ENCODE measurements around the gene UNK. TPM values are rescaled to one million over a fixed set of nuclear protein-coding genes. Genes with fewer than 3 reads are reported as not detected.

UNK gene
- total and polyA plus RNA-seq, 2 of the 13 experiments (the other 11 are each of a cell fraction or from before 2014, with no cell fraction given): 31.6 to 33.0 TPM

GRCh38 chr17:75869282-75870141, 84.9 kb downstream of the UNK start (continued):
- TF ChIP-seq GMEB2 (CRISPR knock-in tag; IDR thresholded peaks at IDR 0.05; ENCODE audit: low read depth) (peak; percentile 25; the same call in 1 of the 2 replicates), ARID4A (CRISPR knock-in tag; IDR thresholded peaks at IDR 0.05; ENCODE audit: borderline replicate concordance) (peak; percentile 61; the same call in 1 of the 2 replicates), ZNF766 (CRISPR knock-in tag; IDR thresholded peaks at IDR 0.05; ENCODE audit: borderline replicate concordance) (no peak), ZMYM4 (CRISPR knock-in tag; IDR thresholded peaks at IDR 0.05) (peak; percentile 49), REXO4 (CRISPR knock-in tag; IDR thresholded peaks at IDR 0.05; ENCODE audit: borderline replicate concordance) (no peak), TBL1XR1 (IDR thresholded peaks at IDR 0.05; ENCODE audit: borderline replicate concordance, low read length, partially characterized antibody) (peak; percentile 46), ATF3 (CRISPR knock-in tag; IDR thresholded peaks at IDR 0.05) (peak; percentile 85), SOX6 (IDR thresholded peaks at IDR 0.05) (no peak), SOX6 (CRISPR knock-in tag; IDR thresholded peaks at IDR 0.05) (peak; percentile 95), ZSCAN31 (CRISPR knock-in tag; IDR thresholded peaks at IDR 0.05; ENCODE audit: low read depth) (peak; percentile 31; the same call in 1 of the 2 replicates), GATAD2A (CRISPR knock-in tag; IDR thresholded peaks at IDR 0.05) (peak; percentile 97), FOXO1 (CRISPR knock-in tag; IDR thresholded peaks at IDR 0.05) (peak; percentile 89; the same call in 1 of the 2 replicates), PATZ1 (CRISPR knock-in tag; IDR thresholded peaks at IDR 0.05) (peak; percentile 67), SNAI1 (CRISPR knock-in tag; IDR thresholded peaks at IDR 0.05; ENCODE audit: borderline replicate concordance) (no peak), ZBTB33 (CRISPR knock-in tag; IDR thresholded peaks at IDR 0.05) (peak; percentile 97), RCOR2 (CRISPR knock-in tag; IDR thresholded peaks at IDR 0.05) (peak; percentile 95), FOXO4 (CRISPR knock-in tag; conservative IDR thresholded peaks at IDR 0.05) (no peak)

Data from HepG2 (cell line).